Fibroblast of lung (primary cell): Measurements from ENCODE around the gene PLEKHO2. TPM values are rescaled to one million over a fixed set of nuclear protein-coding genes. Genes with fewer than 3 reads are reported as not detected.
A peak's percentile ranks its signal among the peaks of the same experiment; 100 is the strongest.

ENCODE experiments used
- DNase-seq, 2 donors: peaks; one replicate each; pipeline versions ENCODE4 v3.0.0 to v3.0.0-alpha.2; 2010; ENCODE audit warnings: low read depth in 2 of 2
- H2AFZ ChIP-seq: 2 replicates; pipeline ENCODE4 v1.5.1; 2012; ENCODE audit warnings: low read length, control low read depth, inconsistent platforms
- H3K27ac ChIP-seq: 2 replicates; pipeline ENCODE4 v1.5.1; 2011; ENCODE audit warnings: low read length, control low read depth; ENCODE audit not compliant: insufficient read depth
- H3K27me3 ChIP-seq: 2 replicates; pipeline ENCODE4 v1.5.1; 2011; ENCODE audit warnings: mild to moderate bottlenecking, low read length; ENCODE audit not compliant: control insufficient read depth, insufficient read depth
- H3K36me3 ChIP-seq: 2 replicates; pipeline ENCODE4 v1.5.1; 2011; ENCODE audit warnings: low read length; ENCODE audit not compliant: control insufficient read depth, insufficient read depth
- H3K4me1 ChIP-seq: 2 replicates; pipeline ENCODE4 v1.5.1; 2011; ENCODE audit warnings: low read length; ENCODE audit not compliant: control insufficient read depth, insufficient read depth; ENCODE audit errors: extremely low read depth
- H3K4me2 ChIP-seq: 2 replicates; pipeline ENCODE4 v1.5.1; 2011; ENCODE audit warnings: low read length, control low read depth; ENCODE audit not compliant: insufficient read depth; ENCODE audit errors: extremely low read depth
- H3K4me3 ChIP-seq, 4 experiments: fragments of 200-600 bp in 1 of 4; sonication (generic) in 1 of 4; replicated peaks in 1 of 4; 2 replicates each; pipeline ENCODE4 v1.5.1; 2011 to 2016; ENCODE audit warnings: low read length in 4 of 4, low read depth in 3 of 4, mild to moderate bottlenecking in 3 of 4, control low read depth in 2 of 4, inconsistent platforms in 1 of 4, mixed read lengths in 1 of 4; ENCODE audit not compliant: insufficient read depth in 1 of 4; ENCODE audit errors: control extremely low read depth in 1 of 4
- H3K79me2 ChIP-seq: 2 replicates; pipeline ENCODE4 v1.5.1; 2012; ENCODE audit warnings: mild to moderate bottlenecking, low read length, inconsistent platforms; ENCODE audit not compliant: control insufficient read depth, insufficient read depth
- H3K9ac ChIP-seq: 2 replicates; pipeline ENCODE4 v1.5.1; 2011; ENCODE audit warnings: mild to moderate bottlenecking, low read length, control low read depth; ENCODE audit not compliant: insufficient read depth
- H3K9me3 ChIP-seq: 2 replicates; pipeline ENCODE4 v1.5.1; 2012; ENCODE audit warnings: low read depth, low read length; ENCODE audit not compliant: control insufficient read depth, insufficient read depth
- H4K20me1 ChIP-seq: 2 replicates; pipeline ENCODE4 v1.5.1; 2011; ENCODE audit warnings: low read length; ENCODE audit not compliant: control insufficient read depth, insufficient read depth; ENCODE audit errors: extremely low read depth
- EZH2 ChIP-seq: IDR thresholded peaks from 2 replicates; pipeline ENCODE4 v1.5.1; 2012; ENCODE audit warnings: low read length, control low read depth, mild to moderate bottlenecking; ENCODE audit errors: missing control alignments
- polyA plus RNA-seq, 2 donors: library from polyadenylated mRNA; depleted of rRNA in 1 of 2; stranded (reverse) in 1 of 2; unstranded in 1 of 2; fragments of >200 nt; gene quantifications; 2 replicates each; pipeline ENCODE4 v1.2.1, GENCODE V29; 2011 to 2012; ENCODE audit warnings: missing spikeins in 1 of 2
- total RNA-seq: library from RNA; depleted of rRNA; stranded (reverse); fragments of >200 nt; gene quantifications from 2 replicates; pipeline ENCODE4 v1.2.1, GENCODE V29; 2014
- TF ChIP-seq, protein P1 (sequence below), 2 donors: IDR thresholded peaks in 1 of 2; conservative IDR thresholded peaks in 1 of 2; 1 replicate in 1 of 2; 2 replicates in 1 of 2; pipeline ENCODE4 v1.5.1; 2011 to 2012; ENCODE audit warnings: low read length in 2 of 2, control low read depth in 1 of 2, inconsistent platforms in 1 of 2, low read depth in 1 of 2, mild to moderate bottlenecking in 1 of 2

The PLEKHO2 gene
- total and polyA plus RNA-seq, 2 donors (not counting 1 experiment from before 2014, with no cell fraction given) = 78.6 to 163 TPM

DNA sequence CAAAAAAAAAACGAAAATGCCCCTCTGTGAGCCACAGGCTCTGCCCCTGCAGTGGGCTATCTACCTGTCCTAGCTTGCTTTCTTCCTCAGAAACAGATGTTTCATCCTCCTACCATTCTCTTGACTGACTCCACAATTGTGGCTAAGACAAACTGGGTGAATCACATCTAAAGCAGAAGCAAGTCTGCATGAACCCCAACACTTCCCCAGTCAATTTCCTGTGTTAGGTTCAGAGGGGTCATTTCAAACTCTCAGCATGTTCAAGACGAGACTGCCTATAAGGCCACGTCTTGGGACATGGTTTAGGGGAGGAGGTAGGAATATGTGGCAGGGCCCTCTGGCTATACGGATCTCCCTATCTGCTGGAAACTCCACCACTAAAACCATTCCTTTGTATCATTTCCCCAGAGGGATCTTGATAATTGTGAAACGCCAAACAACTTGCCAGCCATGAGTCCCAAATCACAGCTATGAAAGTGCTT is 41.4 kb downstream of the PLEKHO2 start:
- Histone ChIP-seq H3K27me3 (no peaks in the 10 kb centered on the region), H3K4me1 (peaks cover 17% of the 10 kb centered on the region), H3K27ac (no peak overlapping the region), H3K36me3 (no peaks in the 10 kb centered on the region), H2AFZ (no peak overlapping the region), H3K4me3 (no peak overlapping the region), H3K4me2 (no peak overlapping the region), H3K9me3 (no peaks in the 10 kb centered on the region), H4K20me1 (no peaks in the 10 kb centered on the region), H3K79me2 (no peaks in the 10 kb centered on the region), H3K9ac (no peak overlapping the region)
- DNase-seq = no peak
- TF ChIP-seq EZH2 = no peak
- TF ChIP-seq, protein P1, sequence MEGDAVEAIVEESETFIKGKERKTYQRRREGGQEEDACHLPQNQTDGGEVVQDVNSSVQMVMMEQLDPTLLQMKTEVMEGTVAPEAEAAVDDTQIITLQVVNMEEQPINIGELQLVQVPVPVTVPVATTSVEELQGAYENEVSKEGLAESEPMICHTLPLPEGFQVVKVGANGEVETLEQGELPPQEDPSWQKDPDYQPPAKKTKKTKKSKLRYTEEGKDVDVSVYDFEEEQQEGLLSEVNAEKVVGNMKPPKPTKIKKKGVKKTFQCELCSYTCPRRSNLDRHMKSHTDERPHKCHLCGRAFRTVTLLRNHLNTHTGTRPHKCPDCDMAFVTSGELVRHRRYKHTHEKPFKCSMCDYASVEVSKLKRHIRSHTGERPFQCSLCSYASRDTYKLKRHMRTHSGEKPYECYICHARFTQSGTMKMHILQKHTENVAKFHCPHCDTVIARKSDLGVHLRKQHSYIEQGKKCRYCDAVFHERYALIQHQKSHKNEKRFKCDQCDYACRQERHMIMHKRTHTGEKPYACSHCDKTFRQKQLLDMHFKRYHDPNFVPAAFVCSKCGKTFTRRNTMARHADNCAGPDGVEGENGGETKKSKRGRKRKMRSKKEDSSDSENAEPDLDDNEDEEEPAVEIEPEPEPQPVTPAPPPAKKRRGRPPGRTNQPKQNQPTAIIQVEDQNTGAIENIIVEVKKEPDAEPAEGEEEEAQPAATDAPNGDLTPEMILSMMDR (conservative IDR thresholded peaks at IDR 0.05 in 1 of 2, IDR thresholded peaks at IDR 0.05 in 1 of 2; ENCODE audit: low read depth in 1 of 2, low read length in 2 of 2) = no peak

DNA sequence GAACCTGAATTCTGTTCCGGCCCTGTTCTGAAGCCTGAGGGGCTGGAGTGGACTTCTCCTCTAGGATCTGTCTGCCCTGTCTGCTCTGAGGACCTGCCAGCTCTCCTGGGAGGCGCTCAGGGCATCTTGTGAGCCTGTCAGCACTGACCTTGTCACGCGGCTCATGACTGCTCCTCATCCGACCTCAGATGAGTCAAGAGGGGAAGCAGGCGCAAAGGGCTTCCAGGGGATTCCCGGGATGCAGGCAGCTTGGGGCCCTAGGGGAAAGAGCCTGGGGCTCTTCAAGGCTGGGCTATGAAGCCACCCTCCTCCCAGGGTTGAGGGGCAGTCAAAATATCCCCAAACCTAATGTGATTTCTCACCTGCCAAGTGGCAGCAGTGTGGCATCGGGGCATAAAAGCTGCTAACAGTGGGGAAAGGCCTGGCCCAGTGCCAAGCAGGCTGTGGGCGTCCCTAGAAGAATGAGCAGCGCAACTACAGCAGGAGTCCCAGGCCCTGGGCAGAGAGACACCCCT is 42.3 kb downstream of the PLEKHO2 start:
- Histone ChIP-seq H3K9ac (no peak overlapping the region), H3K4me1 (peaks cover 17% of the 10 kb centered on the region), H4K20me1 (no peaks in the 10 kb centered on the region), H3K27ac (peak overlapping the region; percentile 24), H2AFZ (no peak overlapping the region), H3K9me3 (no peaks in the 10 kb centered on the region), H3K79me2 (no peaks in the 10 kb centered on the region), H3K4me2 (no peak overlapping the region), H3K27me3 (no peaks in the 10 kb centered on the region), H3K4me3 (no peak overlapping the region), H3K36me3 (no peaks in the 10 kb centered on the region)
- no peak for TF ChIP-seq EZH2
- TF ChIP-seq, protein P1 (conservative IDR thresholded peaks at IDR 0.05 in 1 of 2, IDR thresholded peaks at IDR 0.05 in 1 of 2; ENCODE audit: low read depth in 1 of 2, low read length in 2 of 2) = no peak
- peak; percentile 82 to 84 for DNase-seq

GRCh38 chr15:64884679-64885078 is 43.0 kb downstream of the PLEKHO2 start:
- no peak for DNase-seq
- no peak overlapping the region for H3K4me3 ChIP-seq
- H2AFZ ChIP-seq = no peak overlapping the region
- peaks cover 17% of the 10 kb centered on the region for H3K4me1 ChIP-seq
- no peak overlapping the region for H3K9ac ChIP-seq
- no peak overlapping the region for H3K4me2 ChIP-seq
- no peak for TF ChIP-seq EZH2
- TF ChIP-seq, protein P1 (conservative IDR thresholded peaks at IDR 0.05 in 1 of 2, IDR thresholded peaks at IDR 0.05 in 1 of 2; ENCODE audit: low read depth in 1 of 2, low read length in 2 of 2) = no peak
- H3K9me3 ChIP-seq = no peaks in the 10 kb centered on the region
- no peaks in the 10 kb centered on the region for H3K27me3 ChIP-seq
- H3K79me2 ChIP-seq = no peaks in the 10 kb centered on the region
- no peaks in the 10 kb centered on the region for H3K36me3 ChIP-seq
- no peaks in the 10 kb centered on the region for H4K20me1 ChIP-seq
- no peak overlapping the region for H3K27ac ChIP-seq
